BLaER1 treated with 17β-estradiol and CSF1 and Interleukin-3, amounts not matched to agents 10 nM and 100 nM (cell line): ENCODE results near the gene PROCA1.

ENCODE experiments used
- H3K27ac ChIP-seq, 11 experiments: shearing (Covaris generic); formaldehyde crosslinking; 2 replicates each; pipeline ENCODE4 v1.8.1; 2022
- H3K27me3 ChIP-seq, 11 experiments: shearing (Covaris generic); formaldehyde crosslinking; 2 replicates each; pipeline ENCODE4 v1.8.1; 2022
- H3K36me3 ChIP-seq, 11 experiments: shearing (Covaris generic); formaldehyde crosslinking; 2 replicates each; pipeline ENCODE4 v1.8.1; 2022
- H3K4me1 ChIP-seq, 10 experiments: shearing (Covaris generic); formaldehyde crosslinking; 2 replicates each; pipeline ENCODE4 v1.8.1; 2022
- H3K4me2 ChIP-seq, 11 experiments: shearing (Covaris generic); formaldehyde crosslinking; 2 replicates each; pipeline ENCODE4 v1.8.1; 2022
- H3K4me3 ChIP-seq, 10 experiments: shearing (Covaris generic); formaldehyde crosslinking; 2 replicates each; pipeline ENCODE4 v1.8.1; 2022
- H3K9ac ChIP-seq, 11 experiments: shearing (Covaris generic); formaldehyde crosslinking; 2 replicates each; pipeline ENCODE4 v1.8.1; 2022
- H3K9me3 ChIP-seq, 11 experiments: shearing (Covaris generic); formaldehyde crosslinking; replicated peaks in 1 of 11; 2 replicates each; pipeline ENCODE4 v1.8.1; 2022
- H4K20me1 ChIP-seq, 11 experiments: shearing (Covaris generic); formaldehyde crosslinking; 2 replicates each; pipeline ENCODE4 v1.8.1; 2022
- Cebpa-rat ChIP-seq, 11 experiments: shearing (Covaris generic); IDR thresholded peaks; 2 replicates each; pipeline ENCODE4 v1.8.1; 2022

PROCA1 gene

GRCh38 chr17:28688481-28688880 lies 23.2 kb downstream of the PROCA1 start:
- Histone ChIP-seq H4K20me1 (peaks cover 0 to 26% (median 4%) of the 10 kb centered on the region in 11 experiments; a peak in 8 of 22 replicates), H3K9me3 (no peaks in the 10 kb centered on the region), H3K36me3 (peaks cover 96 to 100% (median 100%) of the 10 kb centered on the region in 11 experiments)

GRCh38 chr17:28686296-28686695 lies 25.4 kb downstream of the PROCA1 start:
- H3K36me3 ChIP-seq: peaks cover 99 to 100% (median 100%) of the 10 kb centered on the region in 11 experiments
- H3K27ac ChIP-seq: no peak overlapping the region
- no peak for TF ChIP-seq Cebpa-rat (IDR thresholded peaks at IDR 0.05)

More at GRCh38 chr17:28688481-28688880, 23.2 kb downstream of the PROCA1 start:
- Histone ChIP-seq H3K9ac (no peak overlapping the region), H3K4me1 (peaks cover 0 to 11% (median 4%) of the 10 kb centered on the region in 10 experiments; a peak in 7 of 20 replicates), H3K4me3 (no peak overlapping the region), H3K27me3 (no peaks in the 10 kb centered on the region), H3K27ac (no peak overlapping the region), H3K4me2 (no peak overlapping the region)
- TF ChIP-seq Cebpa-rat (IDR thresholded peaks at IDR 0.05): no peak

DNA sequence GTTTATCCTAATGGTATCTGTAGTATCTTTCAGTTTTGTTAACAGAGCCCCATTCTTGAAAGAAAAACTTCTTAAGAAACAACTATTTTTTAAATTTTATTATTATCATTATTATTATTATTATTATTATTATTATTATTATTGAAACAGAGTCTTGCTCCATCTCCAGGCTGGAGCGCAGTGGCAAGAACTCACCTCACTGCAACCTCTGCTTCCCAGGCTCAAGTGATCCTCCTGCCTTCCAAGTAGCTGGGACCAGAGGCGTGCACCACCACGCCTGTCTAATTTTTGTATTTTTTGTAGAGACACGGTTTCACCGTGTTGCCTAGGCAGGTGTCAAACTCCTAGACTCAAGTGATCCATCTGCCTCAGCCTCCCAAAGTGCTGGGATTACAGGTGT lies 26.3 kb downstream of the PROCA1 start:
- H4K20me1 ChIP-seq: peaks cover 0 to 53% (median 7%) of the 10 kb centered on the region in 11 experiments; a peak in 9 of 22 replicates
- H3K4me3 ChIP-seq: no peak overlapping the region
- peaks cover 99 to 100% (median 100%) of the 10 kb centered on the region in 11 experiments for H3K36me3 ChIP-seq
- no peaks in the 10 kb centered on the region for H3K9me3 ChIP-seq
- no peaks in the 10 kb centered on the region for H3K27me3 ChIP-seq
- peak overlapping the region in 2 of 11 experiments; percentile 7 to 53; a peak in 2 of 22 replicates for H3K9ac ChIP-seq
- H3K27ac ChIP-seq: no peak overlapping the region
- peaks cover 0 to 11% (median 4%) of the 10 kb centered on the region in 10 experiments; a peak in 7 of 20 replicates for H3K4me1 ChIP-seq
- no peak overlapping the region for H3K4me2 ChIP-seq
- no peak for TF ChIP-seq Cebpa-rat (IDR thresholded peaks at IDR 0.05)

More at GRCh38 chr17:28686296-28686695, 25.4 kb downstream of the PROCA1 start:
- peaks cover 0 to 11% (median 4%) of the 10 kb centered on the region in 10 experiments; a peak in 7 of 20 replicates for H3K4me1 ChIP-seq
- peaks cover 0 to 48% (median 7%) of the 10 kb centered on the region in 11 experiments; a peak in 9 of 22 replicates for H4K20me1 ChIP-seq
- no peaks in the 10 kb centered on the region for H3K27me3 ChIP-seq
- H3K9ac ChIP-seq: no peak overlapping the region
- H3K9me3 ChIP-seq: no peaks in the 10 kb centered on the region
- no peak overlapping the region for H3K4me2 ChIP-seq
- H3K4me3 ChIP-seq: no peak overlapping the region

- peaks cover 0 to 53% (median 7%) of the 10 kb centered on the region in 11 experiments; a peak in 9 of 22 replicates for H4K20me1 ChIP-seq
- no peak overlapping the region for H3K27ac ChIP-seq
- 0 out of 22 replicates have a peak overlapping the region, but pooled peaks of 2 of the 11 experiments have one; percentile 2 for H3K4me2 ChIP-seq
- H3K9me3 ChIP-seq: no peaks in the 10 kb centered on the region
- H3K4me3 ChIP-seq: no peak overlapping the region
- TF ChIP-seq Cebpa-rat (IDR thresholded peaks at IDR 0.05): no peak
- peak overlapping the region in 5 of 11 experiments; percentile 7 to 53 (median 39); a peak in 4 of 22 replicates for H3K9ac ChIP-seq
- H3K27me3 ChIP-seq: no peaks in the 10 kb centered on the region
- peaks cover 99 to 100% (median 100%) of the 10 kb centered on the region in 11 experiments for H3K36me3 ChIP-seq
- H3K4me1 ChIP-seq: peaks cover 0 to 11% (median 4%) of the 10 kb centered on the region in 10 experiments; a peak in 7 of 20 replicates
These were observed 26.7 kb downstream of the PROCA1 start for GRCh38 chr17:28684963-28685362.

GRCh38 chr17:28682655-28683054 lies 29.0 kb downstream of the PROCA1 start:
- Histone ChIP-seq H3K36me3 (peaks cover 99 to 100% (median 100%) of the 10 kb centered on the region in 11 experiments), H3K27ac (no peak overlapping the region), H3K27me3 (no peaks in the 10 kb centered on the region), H3K4me3 (no peak overlapping the region), H3K9me3 (no peaks in the 10 kb centered on the region), H3K9ac (no peak overlapping the region), H3K4me2 (no peak overlapping the region), H3K4me1 (peaks cover 0 to 11% (median 4%) of the 10 kb centered on the region in 10 experiments; a peak in 7 of 20 replicates), H4K20me1 (peaks cover 0 to 44% (median 4%) of the 10 kb centered on the region in 11 experiments; a peak in 10 of 22 replicates)
- TF ChIP-seq Cebpa-rat (IDR thresholded peaks at IDR 0.05): no peak

DNA sequence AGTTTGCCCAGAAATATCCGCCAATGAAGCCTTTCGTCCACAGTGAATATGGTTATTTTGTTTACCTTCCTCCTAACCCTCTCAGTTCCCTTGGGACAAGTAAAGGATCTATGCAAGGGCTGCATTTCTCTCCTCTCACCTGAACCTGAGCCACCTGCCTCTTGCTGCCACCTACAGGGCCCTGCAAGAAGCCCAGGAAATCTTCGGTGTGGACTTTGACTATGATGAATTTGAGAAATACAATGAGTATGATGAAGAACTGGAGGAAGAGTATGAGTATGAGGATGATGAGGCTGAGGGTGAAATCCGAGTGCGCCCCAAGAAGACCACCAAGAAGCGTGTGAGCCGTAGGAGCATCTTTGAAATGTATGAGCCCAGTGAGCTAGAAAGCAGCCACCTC lies 35.7 kb downstream of the PROCA1 start:
- no peaks in the 10 kb centered on the region for H3K4me1 ChIP-seq
- H3K4me2 ChIP-seq: no peak overlapping the region
- H3K27me3 ChIP-seq: no peaks in the 10 kb centered on the region
- H3K36me3 ChIP-seq: peaks cover 100% of the 10 kb centered on the region in 11 experiments
- TF ChIP-seq Cebpa-rat (IDR thresholded peaks at IDR 0.05): no peak
- no peak overlapping the region for H3K9ac ChIP-seq
- no peak overlapping the region for H3K4me3 ChIP-seq
- H4K20me1 ChIP-seq: peaks cover 0 to 39% (median 11%) of the 10 kb centered on the region in 11 experiments; a peak in 12 of 22 replicates
- no peaks in the 10 kb centered on the region for H3K9me3 ChIP-seq
- H3K27ac ChIP-seq: no peak overlapping the region

DNA sequence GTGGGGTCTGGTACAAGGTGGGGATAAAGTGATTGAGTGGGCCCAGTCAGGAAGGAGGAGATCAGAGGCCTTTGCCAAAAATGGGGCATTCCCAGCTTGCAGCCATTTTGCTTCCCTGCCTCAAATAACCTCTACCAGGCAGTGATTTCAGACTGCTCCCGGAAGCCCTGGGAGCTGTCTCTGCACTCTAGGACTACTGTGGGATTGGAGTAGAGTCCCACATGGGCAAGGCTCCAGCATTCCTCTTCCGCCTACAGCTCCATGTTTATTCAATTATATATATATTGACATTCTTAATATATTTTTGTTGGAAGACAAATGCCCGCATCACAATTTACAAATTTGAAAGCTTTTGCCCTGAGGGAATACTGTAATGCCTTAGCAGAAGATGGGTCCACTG lies 36.2 kb downstream of the PROCA1 start:
- Histone ChIP-seq H3K4me3 (no peak overlapping the region), H4K20me1 (peaks cover under 1 to 41% (median 13%) of the 10 kb centered on the region in 11 experiments; a peak in 14 of 22 replicates), H3K4me1 (no peaks in the 10 kb centered on the region), H3K27ac (no peak overlapping the region), H3K9me3 (no peaks in the 10 kb centered on the region), H3K4me2 (no peak overlapping the region), H3K36me3 (peaks cover 99 to 100% (median 100%) of the 10 kb centered on the region in 11 experiments), H3K27me3 (no peaks in the 10 kb centered on the region), H3K9ac (no peak overlapping the region)
- no peak for TF ChIP-seq Cebpa-rat (IDR thresholded peaks at IDR 0.05)

DNA sequence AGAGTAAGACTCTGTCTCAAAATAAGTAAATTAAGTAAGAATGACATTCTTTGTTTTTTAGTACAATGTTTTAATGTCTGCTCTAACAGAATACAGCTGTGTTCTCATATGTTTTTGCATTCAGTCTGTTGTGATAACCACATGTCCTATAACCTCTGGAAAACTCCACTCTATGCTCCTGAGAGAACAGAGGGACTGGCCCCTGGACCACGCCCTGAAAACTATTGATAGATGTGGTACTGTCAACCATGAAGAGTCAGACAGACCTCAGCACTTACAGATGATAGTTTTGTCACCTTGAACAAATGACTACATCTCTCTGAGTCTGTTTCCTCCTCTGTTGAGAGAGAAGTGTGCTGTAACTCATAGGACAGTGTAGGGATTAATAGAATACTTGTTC lies 41.8 kb downstream of the PROCA1 start:
- Histone ChIP-seq H3K36me3 (peaks cover 74 to 98% (median 94%) of the 10 kb centered on the region in 11 experiments), H3K27me3 (no peaks in the 10 kb centered on the region), H3K9ac (no peak overlapping the region), H4K20me1 (peaks cover 35 to 74% (median 65%) of the 10 kb centered on the region in 11 experiments; a peak in 21 of 22 replicates), H3K27ac (no peak overlapping the region), H3K4me1 (peaks cover 0 to 15% (median 3%) of the 10 kb centered on the region in 10 experiments; a peak in 10 of 20 replicates), H3K4me3 (no peak overlapping the region), H3K9me3 (no peaks in the 10 kb centered on the region), H3K4me2 (no peak overlapping the region)
- no peak for TF ChIP-seq Cebpa-rat (IDR thresholded peaks at IDR 0.05)

- Histone ChIP-seq H4K20me1 (peaks cover 42 to 95% (median 80%) of the 10 kb centered on the region in 11 experiments; a peak in 21 of 22 replicates), H3K9ac (peak overlapping the region in 1 of 11 experiments; percentile 33; a peak in 1 of 22 replicates)
These were observed 43.8 kb downstream of the PROCA1 start for GRCh38 chr17:28667870-28668269.

More at GRCh38 chr17:28667870-28668269, 43.8 kb downstream of the PROCA1 start:
- Histone ChIP-seq H3K27me3 (no peaks in the 10 kb centered on the region), H3K27ac (no peak overlapping the region), H3K4me2 (no peak overlapping the region), H3K4me3 (no peak overlapping the region), H3K9me3 (no peaks in the 10 kb centered on the region), H3K4me1 (peaks cover 16 to 36% (median 23%) of the 10 kb centered on the region in 10 experiments), H3K36me3 (peaks cover 53 to 89% (median 82%) of the 10 kb centered on the region in 11 experiments)
- TF ChIP-seq Cebpa-rat (IDR thresholded peaks at IDR 0.05): no peak
